Keratinocyte (primary cell): Measurements from ENCODE around the gene HSD17B2. TPM values are rescaled to one million over a fixed set of nuclear protein-coding genes. Genes with fewer than 3 reads are reported as not detected.

ENCODE experiments used
- DNase-seq: peaks from one replicate; pipeline ENCODE4 v3.0.0-alpha.2; 2011; ENCODE audit warnings: low read depth, missing footprints, low spot score
- FAIRE-seq: peaks from 2 replicates; lab custom pipeline; 2011; peaks lifted over from hg19 to GRCh38; lab: Jason Lieb, UNC
- H2AFZ ChIP-seq: 2 replicates; pipeline ENCODE4 v1.6.0; 2012; ENCODE audit warnings: low read length, control low read depth, inconsistent platforms; ENCODE audit not compliant: control insufficient read depth
- H3K27ac ChIP-seq: 2 replicates; pipeline ENCODE4 v1.5.1; 2011; ENCODE audit warnings: low read length; ENCODE audit not compliant: control insufficient read depth, insufficient read depth
- H3K27me3 ChIP-seq: 3 replicates; pipeline ENCODE4 v1.6.0; 2011; ENCODE audit warnings: low read length; ENCODE audit not compliant: control insufficient read depth, insufficient read depth; ENCODE audit errors: extremely low read depth
- H3K36me3 ChIP-seq, 2 experiments: 2 replicates in 1 of 2; 3 replicates in 1 of 2; pipeline ENCODE4 v1.5.1; 2011; ENCODE audit warnings: low read length in 2 of 2, mild to moderate bottlenecking in 1 of 2; ENCODE audit not compliant: control insufficient read depth in 2 of 2, insufficient read depth in 2 of 2; ENCODE audit errors: extremely low read depth in 1 of 2
- H3K4me1 ChIP-seq: 3 replicates; pipeline ENCODE4 v1.5.1; 2011; ENCODE audit warnings: low read length; ENCODE audit not compliant: control insufficient read depth, insufficient read depth; ENCODE audit errors: extremely low read depth
- H3K4me2 ChIP-seq: 3 replicates; pipeline ENCODE4 v1.6.0; 2011; ENCODE audit warnings: low read depth, low read length; ENCODE audit not compliant: control insufficient read depth, insufficient read depth; ENCODE audit errors: extremely low read depth
- H3K4me3 ChIP-seq, 3 experiments: fragments of 200-600 bp in 1 of 3; sonication (generic) in 1 of 3; 2 replicates in 2 of 3; 3 replicates in 1 of 3; pipeline ENCODE4 v1.5.1; 2011 to 2016; ENCODE audit warnings: low read length in 3 of 3, mild to moderate bottlenecking in 3 of 3, control low read depth in 2 of 3, inconsistent platforms in 1 of 3, low read depth in 1 of 3, mixed read lengths in 1 of 3, mixed run types in 1 of 3, moderate library complexity in 1 of 3; ENCODE audit not compliant: control insufficient read depth in 2 of 3, insufficient read depth in 2 of 3; ENCODE audit errors: extremely low read depth in 1 of 3
- H3K79me2 ChIP-seq: 2 replicates; pipeline ENCODE4 v1.6.0; 2012; ENCODE audit warnings: low read length; ENCODE audit not compliant: control insufficient read depth, insufficient read depth
- H3K9ac ChIP-seq: 3 replicates; pipeline ENCODE4 v1.6.0; 2011; ENCODE audit warnings: low read length; ENCODE audit not compliant: control insufficient read depth, insufficient read depth; ENCODE audit errors: extremely low read depth
- H3K9me1 ChIP-seq: 3 replicates; pipeline ENCODE4 v1.6.0; 2011; ENCODE audit warnings: low read length; ENCODE audit not compliant: control insufficient read depth, insufficient read depth; ENCODE audit errors: extremely low read depth
- H3K9me3 ChIP-seq: 2 replicates; pipeline ENCODE4 v1.5.1; 2012; ENCODE audit warnings: low read depth, low read length; ENCODE audit not compliant: control insufficient read depth
- H4K20me1 ChIP-seq: 3 replicates; pipeline ENCODE4 v1.6.0; 2011; ENCODE audit warnings: low read length; ENCODE audit not compliant: control insufficient read depth, insufficient read depth; ENCODE audit errors: extremely low read depth
- CTCF ChIP-seq, 3 experiments: IDR thresholded peaks in 1 of 3; conservative IDR thresholded peaks in 1 of 3; optimal IDR thresholded peaks in 1 of 3; 2 replicates in 2 of 3; 3 replicates in 1 of 3; pipeline versions ENCODE3 to v1.5.1; 2011; ENCODE audit warnings: low read length in 3 of 3, mild to moderate bottlenecking in 3 of 3, moderate library complexity in 2 of 3, control low read depth in 1 of 3, inconsistent platforms in 1 of 3; ENCODE audit not compliant: insufficient read depth in 2 of 3; ENCODE audit errors: extremely low read depth in 1 of 3
- EZH2 ChIP-seq: IDR thresholded peaks from one replicate; pipeline ENCODE4 v1.6.1; 2012; ENCODE audit warnings: inconsistent platforms, mild to moderate bottlenecking, low read length, moderate library complexity
- dilution Hi-C: fragments of 300-500 bp; cut with MboI; formaldehyde crosslinking; loops from one replicate; pipeline ENCODE4 v1.7.0; 2020; ENCODE audit warnings: low sequenced_read_pairs; ENCODE audit not compliant: extremely low pct_ligation_motif_present
- polyA plus RNA-seq, 5 experiments: library from polyadenylated mRNA; depleted of rRNA in 3 of 5; stranded (reverse) in 3 of 5; stranded (forward) in 1 of 5; unstranded in 1 of 5; fragments of >200 nt; gene quantifications; 1 replicate in 1 of 5; 2 replicates in 3 of 5; 3 replicates in 1 of 5; pipeline versions ENCODE4 v1.2.1 to v1.2.3, GENCODE V29; 2011 to 2012; ENCODE audit warnings: missing spikeins in 2 of 5, low read depth in 1 of 5, low replicate concordance in 1 of 5

HSD17B2 gene
- polyA plus RNA-seq, 1 donor (not counting 4 experiments of a cell fraction or from before 2014, with no cell fraction given), result 3.1 TPM

GRCh38 chr16:82019535-82019934 is 15.5 kb upstream of the HSD17B2 start:
- Histone ChIP-seq H3K79me2 (no peaks in the 10 kb centered on the region), H3K4me3 (no peak overlapping the region), H3K9me3 (no peaks in the 10 kb centered on the region), H3K9me1 (no peaks in the 10 kb centered on the region), H3K36me3 (no peaks in the 10 kb centered on the region), H3K4me2 (no peak overlapping the region), H2AFZ (no peak overlapping the region), H3K27me3 (no peaks in the 10 kb centered on the region), H4K20me1 (no peaks in the 10 kb centered on the region), H3K27ac (no peak overlapping the region), H3K9ac (no peak overlapping the region), H3K4me1 (peaks cover 11% of the 10 kb centered on the region)
- FAIRE-seq, result no peak
- no peak for DNase-seq
- dilution Hi-C loops, result no loop called here
- TF ChIP-seq EZH2, result no peak
- no peak for TF ChIP-seq CTCF (optimal IDR thresholded peaks at IDR 0.05 in 1 of 3, IDR thresholded peaks at IDR 0.05 in 1 of 3, conservative IDR thresholded peaks at IDR 0.05 in 1 of 3; ENCODE audit: extremely low read depth in 1 of 3, insufficient read depth in 2 of 3, low read length in 3 of 3)

GRCh38 chr16:82020051-82020450 is 15.0 kb upstream of the HSD17B2 start:
- Histone ChIP-seq H3K79me2 (no peaks in the 10 kb centered on the region), H3K27me3 (no peaks in the 10 kb centered on the region), H3K9me3 (no peaks in the 10 kb centered on the region), H3K9me1 (no peaks in the 10 kb centered on the region), H3K27ac (no peak overlapping the region), H3K9ac (no peak overlapping the region), H3K4me1 (peaks cover 11% of the 10 kb centered on the region), H3K36me3 (no peaks in the 10 kb centered on the region), H3K4me2 (no peak overlapping the region), H2AFZ (no peak overlapping the region), H4K20me1 (no peaks in the 10 kb centered on the region), H3K4me3 (no peak overlapping the region)
- no peak for FAIRE-seq
- DNase-seq, result no peak
- TF ChIP-seq EZH2 (no peak), CTCF (optimal IDR thresholded peaks at IDR 0.05 in 1 of 3, IDR thresholded peaks at IDR 0.05 in 1 of 3, conservative IDR thresholded peaks at IDR 0.05 in 1 of 3; ENCODE audit: extremely low read depth in 1 of 3, insufficient read depth in 2 of 3, low read length in 3 of 3) (no peak)
- dilution Hi-C loops, result no loop called here
